ENCODE data around the gene TMEM38B. TPM values are rescaled to one million over a fixed set of nuclear protein-coding genes. Genes with fewer than 3 reads are reported as not detected.

TMEM38B gene
- total and polyA plus RNA-seq, 2 donors (not counting 3 experiments of a cell fraction or from before 2014, with no cell fraction given): 4.2 to 7.7 TPM

DNA sequence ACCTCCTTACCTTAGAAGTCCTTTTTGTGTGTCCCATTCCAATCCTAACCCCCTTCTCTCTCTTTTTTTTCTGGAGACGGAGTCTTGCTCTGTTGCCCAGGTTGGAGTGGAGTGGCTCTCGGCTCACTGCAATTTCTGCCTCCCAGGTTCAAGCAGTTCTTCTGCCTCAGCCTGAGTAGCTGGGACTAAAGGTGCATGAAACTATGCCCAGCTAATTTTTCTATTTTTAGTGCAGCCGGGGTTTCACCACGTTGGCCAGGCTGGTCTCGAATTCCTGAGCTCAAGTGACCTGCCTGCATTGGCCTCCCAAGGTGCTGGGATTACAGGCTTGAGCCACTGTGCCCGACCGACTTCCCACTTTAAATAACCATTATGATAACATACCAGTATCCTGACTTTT, 17.5 kb downstream of the TMEM38B start:
- TF ChIP-seq POLR2A (IDR thresholded peaks at IDR 0.05; ENCODE audit: low read depth, low read length): no peak
- TF ChIP-seq GATA2 (IDR thresholded peaks at IDR 0.05; ENCODE audit: insufficient read depth, insufficient read length, low read depth, low read length): no peak
- TF ChIP-seq POLR2AphosphoS5 (IDR thresholded peaks at IDR 0.05; ENCODE audit: insufficient read depth, low read depth, low read length): no peak
- TF ChIP-seq MYC (IDR thresholded peaks at IDR 0.05; ENCODE audit: low read depth, low read length): no peak
- no peak for TF ChIP-seq FOS (IDR thresholded peaks at IDR 0.05; ENCODE audit: borderline replicate concordance, insufficient read depth, low read length)
- TF ChIP-seq, protein P1, sequence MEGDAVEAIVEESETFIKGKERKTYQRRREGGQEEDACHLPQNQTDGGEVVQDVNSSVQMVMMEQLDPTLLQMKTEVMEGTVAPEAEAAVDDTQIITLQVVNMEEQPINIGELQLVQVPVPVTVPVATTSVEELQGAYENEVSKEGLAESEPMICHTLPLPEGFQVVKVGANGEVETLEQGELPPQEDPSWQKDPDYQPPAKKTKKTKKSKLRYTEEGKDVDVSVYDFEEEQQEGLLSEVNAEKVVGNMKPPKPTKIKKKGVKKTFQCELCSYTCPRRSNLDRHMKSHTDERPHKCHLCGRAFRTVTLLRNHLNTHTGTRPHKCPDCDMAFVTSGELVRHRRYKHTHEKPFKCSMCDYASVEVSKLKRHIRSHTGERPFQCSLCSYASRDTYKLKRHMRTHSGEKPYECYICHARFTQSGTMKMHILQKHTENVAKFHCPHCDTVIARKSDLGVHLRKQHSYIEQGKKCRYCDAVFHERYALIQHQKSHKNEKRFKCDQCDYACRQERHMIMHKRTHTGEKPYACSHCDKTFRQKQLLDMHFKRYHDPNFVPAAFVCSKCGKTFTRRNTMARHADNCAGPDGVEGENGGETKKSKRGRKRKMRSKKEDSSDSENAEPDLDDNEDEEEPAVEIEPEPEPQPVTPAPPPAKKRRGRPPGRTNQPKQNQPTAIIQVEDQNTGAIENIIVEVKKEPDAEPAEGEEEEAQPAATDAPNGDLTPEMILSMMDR (IDR thresholded peaks at IDR 0.05; ENCODE audit: extremely low read depth in 1 of 2, insufficient read depth in 1 of 2, low read depth in 1 of 2, low read length in 2 of 2): no peak
- no peak for TF ChIP-seq JUN (IDR thresholded peaks at IDR 0.05; ENCODE audit: borderline replicate concordance, insufficient read depth, insufficient read length, low read depth)
- no peak for TF ChIP-seq EZH2 (IDR thresholded peaks at IDR 0.05; ENCODE audit: borderline replicate concordance, low read depth, low read length, severe bottlenecking)
- TF ChIP-seq, protein P2, sequence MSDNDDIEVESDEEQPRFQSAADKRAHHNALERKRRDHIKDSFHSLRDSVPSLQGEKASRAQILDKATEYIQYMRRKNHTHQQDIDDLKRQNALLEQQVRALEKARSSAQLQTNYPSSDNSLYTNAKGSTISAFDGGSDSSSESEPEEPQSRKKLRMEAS (IDR thresholded peaks at IDR 0.05; ENCODE audit: insufficient read depth, insufficient read length): no peak
- no peak overlapping the region for H3K4me2 ChIP-seq (ENCODE audit: insufficient read depth, low read length)
- ChIA-PET POLR2A (no interaction called here), CTCF (interaction anchor here (1.7 kb wide), 1 partner anchor 20 kb away, joined by 4 read pairs; no protein-coding TSS in a partner anchor)
- H3K4me3 ChIP-seq (replicated peaks in 1 of 3; ENCODE audit: insufficient read depth in 1 of 3, low read depth in 1 of 3, low read length in 3 of 3): no peak overlapping the region
- H3K9me1 ChIP-seq (replicated peaks; ENCODE audit: control insufficient read depth, extremely low read depth, insufficient read depth, low read length): no peaks in the 10 kb centered on the region
- H3K36me3 ChIP-seq (ENCODE audit: control insufficient read depth in 2 of 2, extremely low read depth in 1 of 2, insufficient read depth in 2 of 2, low read length in 2 of 2): no peaks in the 10 kb centered on the region
- H3K79me2 ChIP-seq (ENCODE audit: control insufficient read depth, insufficient read depth, low read length): no peaks in the 10 kb centered on the region
- H3K4me1 ChIP-seq (ENCODE audit: control insufficient read depth, extremely low read depth, insufficient read depth, low read length): no peaks in the 10 kb centered on the region
- H4K20me1 ChIP-seq (replicated peaks; ENCODE audit: control insufficient read depth, extremely low read depth, insufficient read depth, low read length): no peaks in the 10 kb centered on the region
- no TSS peak for BruUV-seq (replicated peaks)
- no peak overlapping the region for H3K9ac ChIP-seq (replicated peaks; ENCODE audit: extremely low read depth, insufficient read depth, low read length)
- intact Hi-C loops (cut with micrococcal nuclease): no loop called here
- H3K27ac ChIP-seq (ENCODE audit: insufficient read depth, low read depth, low read length): no peak overlapping the region
- H2AFZ ChIP-seq (ENCODE audit: low read depth, low read length): no peak overlapping the region
- DNase-seq (ENCODE audit: low read depth, low spot score) (no peak), FAIRE-seq (no peak)
- no peaks in the 10 kb centered on the region for H3K27me3 ChIP-seq (ENCODE audit: control insufficient read depth in 2 of 2, insufficient read depth in 2 of 2, low read length in 2 of 2)
- H3K9me3 ChIP-seq (replicated peaks; ENCODE audit: control insufficient read depth, insufficient read depth, low read length): no peaks in the 10 kb centered on the region
- dilution Hi-C loops (cut with MboI; ENCODE audit: extremely low pct_ligation_motif_present, low sequenced_read_pairs): no loop called here
